ENCODE measurements around the gene SH2D7.

Gene SH2D7

DNA sequence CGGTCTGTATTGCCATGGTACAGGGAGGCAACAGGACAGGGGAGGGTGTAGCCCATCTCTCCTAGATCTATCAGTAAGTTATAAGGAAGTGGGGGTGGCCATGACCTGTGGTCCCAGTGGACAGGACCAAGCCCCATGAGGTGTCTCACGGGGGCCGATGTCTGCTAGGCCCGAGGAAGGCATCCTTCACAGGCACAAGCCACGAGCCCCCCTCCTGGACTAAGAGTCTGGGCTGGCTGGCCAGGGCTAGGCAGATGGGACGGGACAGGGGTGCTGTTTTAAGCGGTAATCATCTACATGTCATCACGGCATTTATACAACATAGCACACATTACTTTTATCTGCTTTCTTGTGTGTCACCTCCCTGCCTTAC is 12.3 kb upstream of the SH2D7 start:
- ATAC-seq (ENCODE audit: low read depth): no peak

DNA sequence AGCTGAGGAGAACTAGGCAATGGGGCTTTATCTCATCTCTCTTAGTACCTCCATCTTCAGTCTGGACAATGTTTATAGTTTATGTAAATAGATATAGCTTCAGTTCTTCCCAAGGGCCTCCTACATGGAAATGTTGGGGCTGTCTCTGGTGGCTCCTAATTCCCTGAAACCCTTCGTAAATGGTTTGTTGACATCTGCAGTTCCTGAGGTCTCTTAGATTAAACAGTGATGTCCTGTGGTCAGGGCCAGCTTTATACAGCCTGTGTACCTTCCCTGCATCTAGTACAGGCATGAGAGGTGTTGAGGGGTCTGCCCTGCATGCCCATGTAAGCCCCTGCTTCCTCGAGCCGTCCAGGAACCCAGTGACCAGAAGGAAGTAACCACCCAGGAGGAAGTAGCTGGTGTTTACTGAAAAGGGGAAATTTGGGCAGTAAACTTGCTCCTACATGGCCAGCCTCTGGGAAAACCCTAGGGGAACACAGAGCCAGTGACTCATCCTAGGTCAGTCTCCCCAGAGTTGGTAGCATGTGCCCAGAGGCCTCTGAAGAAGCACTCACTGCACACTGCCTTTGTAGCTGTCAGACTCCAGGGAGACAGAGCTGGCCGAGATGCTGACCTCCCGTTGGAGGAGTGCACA is 10.1 kb upstream of the SH2D7 start:
- Histone ChIP-seq H3K9me3 (ENCODE audit: severe bottlenecking) (no peaks in the 10 kb centered on the region), H3K27ac (ENCODE audit: poor library complexity, severe bottlenecking) (no peak overlapping the region)
- DNase-seq (ENCODE audit: low spot score): no peak

More for the DNA sequence above, 12.3 kb upstream of the SH2D7 start:
- Histone ChIP-seq H3K36me3 (ENCODE audit: low read depth) (peaks cover 2% of the 10 kb centered on the region), H3K4me3 (ENCODE audit: severe bottlenecking) (no peak overlapping the region), H3K27ac (ENCODE audit: poor library complexity, severe bottlenecking) (no peak overlapping the region), H3K4me1 (ENCODE audit: insufficient read depth, poor library complexity, severe bottlenecking) (peaks cover 10% of the 10 kb centered on the region), H3K27me3 (ENCODE audit: insufficient read depth, poor library complexity, severe bottlenecking) (no peaks in the 10 kb centered on the region), H3K9me3 (ENCODE audit: severe bottlenecking) (no peaks in the 10 kb centered on the region)
- TF ChIP-seq, protein P1, sequence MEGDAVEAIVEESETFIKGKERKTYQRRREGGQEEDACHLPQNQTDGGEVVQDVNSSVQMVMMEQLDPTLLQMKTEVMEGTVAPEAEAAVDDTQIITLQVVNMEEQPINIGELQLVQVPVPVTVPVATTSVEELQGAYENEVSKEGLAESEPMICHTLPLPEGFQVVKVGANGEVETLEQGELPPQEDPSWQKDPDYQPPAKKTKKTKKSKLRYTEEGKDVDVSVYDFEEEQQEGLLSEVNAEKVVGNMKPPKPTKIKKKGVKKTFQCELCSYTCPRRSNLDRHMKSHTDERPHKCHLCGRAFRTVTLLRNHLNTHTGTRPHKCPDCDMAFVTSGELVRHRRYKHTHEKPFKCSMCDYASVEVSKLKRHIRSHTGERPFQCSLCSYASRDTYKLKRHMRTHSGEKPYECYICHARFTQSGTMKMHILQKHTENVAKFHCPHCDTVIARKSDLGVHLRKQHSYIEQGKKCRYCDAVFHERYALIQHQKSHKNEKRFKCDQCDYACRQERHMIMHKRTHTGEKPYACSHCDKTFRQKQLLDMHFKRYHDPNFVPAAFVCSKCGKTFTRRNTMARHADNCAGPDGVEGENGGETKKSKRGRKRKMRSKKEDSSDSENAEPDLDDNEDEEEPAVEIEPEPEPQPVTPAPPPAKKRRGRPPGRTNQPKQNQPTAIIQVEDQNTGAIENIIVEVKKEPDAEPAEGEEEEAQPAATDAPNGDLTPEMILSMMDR (IDR thresholded peaks at IDR 0.05; ENCODE audit: poor library complexity, severe bottlenecking): no peak
- DNase-seq (ENCODE audit: low spot score): peak; percentile 63

DNA sequence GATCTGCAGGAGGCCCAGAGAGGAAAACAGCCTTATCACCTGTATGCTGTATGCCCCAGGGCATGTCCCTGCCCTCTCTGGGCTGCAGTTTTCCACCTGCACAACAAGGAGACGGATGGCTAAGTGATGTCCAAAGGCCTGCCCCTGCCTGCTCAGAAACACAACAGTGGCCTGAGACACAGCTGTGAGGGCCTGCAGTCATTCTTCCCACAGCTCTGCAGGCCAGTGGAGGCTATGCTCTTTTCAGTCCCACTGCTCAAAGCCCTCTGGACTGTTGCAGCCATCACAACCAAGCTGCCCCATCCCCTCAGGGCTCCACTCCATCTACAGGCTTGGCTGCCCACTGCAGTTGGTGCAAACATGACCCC is 9.6 kb upstream of the SH2D7 start:
- no peaks in the 10 kb centered on the region for H3K9me3 ChIP-seq (ENCODE audit: severe bottlenecking)
- DNase-seq (ENCODE audit: low spot score) (peak; percentile 55), ATAC-seq (ENCODE audit: low read depth) (peak; percentile 16; the same call in 1 of the 3 replicates)
- H3K4me1 ChIP-seq (ENCODE audit: insufficient read depth, poor library complexity, severe bottlenecking): no peaks in the 10 kb centered on the region
- TF ChIP-seq, protein P1 (IDR thresholded peaks at IDR 0.05; ENCODE audit: poor library complexity, severe bottlenecking): no peak
- no peak overlapping the region for H3K4me3 ChIP-seq (ENCODE audit: severe bottlenecking)
- no peaks in the 10 kb centered on the region for H3K36me3 ChIP-seq (ENCODE audit: low read depth)
- no peak overlapping the region for H3K27ac ChIP-seq (ENCODE audit: poor library complexity, severe bottlenecking)
- no peaks in the 10 kb centered on the region for H3K27me3 ChIP-seq (ENCODE audit: insufficient read depth, poor library complexity, severe bottlenecking)

More for the DNA sequence above, 10.1 kb upstream of the SH2D7 start:
- Histone ChIP-seq H3K4me3 (ENCODE audit: severe bottlenecking) (no peak overlapping the region), H3K4me1 (ENCODE audit: insufficient read depth, poor library complexity, severe bottlenecking) (no peaks in the 10 kb centered on the region), H3K36me3 (ENCODE audit: low read depth) (no peaks in the 10 kb centered on the region), H3K27me3 (ENCODE audit: insufficient read depth, poor library complexity, severe bottlenecking) (no peaks in the 10 kb centered on the region)
- TF ChIP-seq, protein P1 (IDR thresholded peaks at IDR 0.05; ENCODE audit: poor library complexity, severe bottlenecking): no peak
- ATAC-seq (ENCODE audit: low read depth): peak; percentile 24

DNA sequence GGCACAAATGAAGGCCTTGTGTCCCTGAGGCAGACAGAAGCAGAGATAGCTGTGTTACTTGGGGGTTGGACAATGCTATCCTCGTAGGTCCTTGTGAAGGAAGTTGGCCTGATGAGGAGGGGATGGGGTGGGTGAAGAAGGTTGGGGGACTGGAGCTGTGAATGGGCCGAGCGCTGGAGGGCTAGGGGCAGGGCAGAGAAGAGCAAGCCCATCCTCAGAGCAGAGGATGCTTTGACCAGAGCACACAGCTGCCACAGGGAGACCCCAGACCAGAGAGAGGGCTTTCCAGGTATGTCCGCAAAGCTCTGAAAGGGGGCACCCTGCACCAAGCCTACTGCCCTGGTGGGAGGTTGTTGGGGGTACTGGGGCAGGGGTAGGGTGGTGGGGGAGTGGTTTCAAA is 9.2 kb upstream of the SH2D7 start:
- Histone ChIP-seq H3K9me3 (ENCODE audit: severe bottlenecking) (no peaks in the 10 kb centered on the region), H3K27ac (ENCODE audit: poor library complexity, severe bottlenecking) (no peak overlapping the region), H3K27me3 (ENCODE audit: insufficient read depth, poor library complexity, severe bottlenecking) (no peaks in the 10 kb centered on the region), H3K4me1 (ENCODE audit: insufficient read depth, poor library complexity, severe bottlenecking) (no peaks in the 10 kb centered on the region), H3K4me3 (ENCODE audit: severe bottlenecking) (no peak overlapping the region), H3K36me3 (ENCODE audit: low read depth) (no peaks in the 10 kb centered on the region)
- TF ChIP-seq, protein P1 (IDR thresholded peaks at IDR 0.05; ENCODE audit: poor library complexity, severe bottlenecking): no peak
- ATAC-seq (ENCODE audit: low read depth) (no peak), DNase-seq (ENCODE audit: low spot score) (peak; percentile 38)

DNA sequence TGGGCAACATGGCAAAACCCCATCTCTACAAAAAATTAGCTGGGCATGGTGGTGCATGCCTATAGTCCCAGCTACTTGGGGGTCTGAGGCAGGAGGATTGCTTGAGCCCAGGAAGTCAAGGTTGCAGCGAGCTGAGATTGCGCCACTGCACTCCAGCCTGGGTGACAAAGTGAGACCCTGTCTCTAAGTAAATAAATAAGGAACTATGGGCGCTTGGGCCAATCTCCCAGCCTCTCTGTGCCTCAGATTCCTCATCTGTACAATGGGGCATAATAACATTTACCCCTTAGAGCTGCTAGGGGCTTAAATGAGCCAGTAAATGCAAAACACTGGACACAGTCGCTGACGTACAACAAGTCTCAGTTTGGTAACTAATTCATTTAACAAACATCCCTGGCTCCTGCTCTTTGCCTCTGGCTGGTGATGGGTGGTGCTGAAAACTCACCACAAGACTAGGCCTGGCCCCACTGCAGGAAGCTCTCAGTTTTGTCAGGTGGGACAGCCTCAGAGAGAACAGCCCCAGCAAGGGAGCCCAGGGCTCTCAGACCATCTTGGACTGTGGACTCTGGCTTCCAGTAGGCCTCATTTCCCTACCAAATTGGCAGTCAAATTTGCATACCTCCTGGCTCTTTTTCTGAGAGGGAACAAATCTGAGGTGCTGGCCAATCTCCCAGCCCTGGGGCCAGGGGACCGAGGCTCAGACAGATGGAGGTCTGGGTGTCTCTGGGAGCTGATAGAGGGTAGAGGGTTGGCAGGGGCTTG is 8.5 kb upstream of the SH2D7 start:
- no peak for ATAC-seq (ENCODE audit: low read depth)
- no peak overlapping the region for H3K4me3 ChIP-seq (ENCODE audit: severe bottlenecking)
- no peaks in the 10 kb centered on the region for H3K4me1 ChIP-seq (ENCODE audit: insufficient read depth, poor library complexity, severe bottlenecking)
- no peaks in the 10 kb centered on the region for H3K9me3 ChIP-seq (ENCODE audit: severe bottlenecking)
- TF ChIP-seq, protein P1 (IDR thresholded peaks at IDR 0.05; ENCODE audit: poor library complexity, severe bottlenecking): no peak
- H3K27me3 ChIP-seq (ENCODE audit: insufficient read depth, poor library complexity, severe bottlenecking): no peaks in the 10 kb centered on the region
- no peak overlapping the region for H3K27ac ChIP-seq (ENCODE audit: poor library complexity, severe bottlenecking)
- peak; percentile 55 for DNase-seq (ENCODE audit: low spot score)
- no peaks in the 10 kb centered on the region for H3K36me3 ChIP-seq (ENCODE audit: low read depth)
